ENCODE data around the gene OSBPL6.

The OSBPL6 gene

DNA sequence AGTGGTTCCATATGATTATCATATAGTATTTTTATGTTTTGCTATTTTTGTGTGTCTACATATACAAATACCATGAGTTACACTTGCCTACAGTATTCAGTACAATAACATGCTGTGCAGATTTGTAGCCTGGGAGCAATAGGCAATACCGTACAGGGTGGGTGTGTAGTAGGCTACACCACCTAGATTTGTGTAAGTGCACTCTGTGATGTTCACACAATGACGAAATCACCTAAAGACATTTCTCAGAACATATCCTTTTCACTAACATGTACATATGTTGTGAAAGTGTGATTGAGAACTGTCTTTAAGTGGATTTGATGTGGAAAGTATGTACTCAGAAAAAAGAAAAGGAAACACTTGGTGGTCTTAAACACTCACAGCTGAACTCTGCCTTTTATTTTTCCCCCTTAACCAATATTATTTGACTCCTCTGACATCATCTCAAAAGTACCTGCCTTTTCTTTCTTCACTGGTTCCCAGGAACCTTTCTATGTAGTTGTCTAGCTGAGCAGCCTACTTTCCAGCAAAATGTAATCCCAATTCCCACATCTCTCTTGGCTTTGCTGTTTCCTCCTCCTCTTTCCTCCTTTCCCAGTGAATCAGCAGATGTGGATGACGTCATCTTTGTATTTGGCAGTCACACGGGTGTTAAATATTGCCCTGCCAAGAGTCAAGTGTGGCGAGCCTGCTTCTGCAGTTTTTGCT, 47.7 kb downstream of the OSBPL6 start:
- peak; percentile 90 for DNase-seq (ENCODE audit: low spot score)

DNA sequence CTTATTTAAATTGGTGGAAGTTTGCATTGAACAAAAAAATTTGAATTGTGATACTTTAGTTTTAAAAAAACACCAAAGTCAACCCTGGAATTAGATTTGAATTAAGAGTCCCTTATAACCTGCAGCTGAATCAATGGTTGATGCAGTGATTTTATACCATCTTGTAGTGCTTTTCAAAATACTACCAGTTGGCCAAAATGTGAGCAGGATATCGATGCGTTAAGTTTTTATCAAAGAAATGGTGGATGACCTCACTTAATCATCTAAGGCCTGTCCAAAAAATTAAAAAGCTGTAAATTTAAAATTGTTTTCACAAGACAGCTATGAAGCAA, 48.2 kb downstream of the OSBPL6 start:
- no peak for DNase-seq (ENCODE audit: low spot score)

DNA sequence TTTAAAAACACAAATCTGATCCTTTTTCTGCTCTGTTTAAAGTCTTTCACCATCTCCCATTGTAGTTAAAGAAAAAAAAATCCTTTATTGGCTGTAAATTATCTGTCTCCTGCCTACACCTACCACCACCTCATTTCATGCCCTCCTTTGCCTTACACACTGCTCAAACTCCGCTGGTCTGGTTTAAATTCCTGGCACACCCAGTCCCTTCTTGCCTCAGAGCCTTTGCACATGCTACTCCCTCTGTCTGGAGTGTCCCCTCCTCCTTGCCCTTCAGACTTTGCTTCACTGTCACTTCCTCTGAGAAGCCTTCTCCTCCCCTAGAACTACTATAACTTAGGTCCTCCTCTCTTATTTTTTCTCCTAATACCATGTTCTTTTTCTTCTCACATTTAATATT, 49.6 kb downstream of the OSBPL6 start:
- no peak for DNase-seq (ENCODE audit: low spot score)

DNA sequence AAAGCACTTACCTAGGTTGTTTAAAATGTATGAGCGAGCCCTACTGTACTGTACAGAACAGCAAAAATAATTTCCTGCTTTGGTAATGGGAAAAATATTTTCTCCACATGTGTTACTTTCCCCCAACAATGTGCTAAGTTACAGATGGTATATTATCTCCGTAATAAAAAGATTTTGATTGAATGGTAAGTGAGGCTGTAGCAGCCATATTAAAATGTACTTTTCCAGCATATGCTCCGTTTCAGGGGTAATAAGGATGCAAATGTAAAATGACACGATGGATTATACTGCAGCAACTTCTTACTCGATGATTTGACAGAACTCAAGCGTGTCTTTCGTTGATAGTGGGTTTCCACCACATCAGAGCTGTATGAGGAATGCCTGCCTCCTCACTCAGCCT, 50.5 kb downstream of the OSBPL6 start:
- no peak for DNase-seq (ENCODE audit: low spot score)

GRCh38 chr2:178246696-178247095, 52.4 kb downstream of the OSBPL6 start:
- DNase-seq (ENCODE audit: low spot score): no peak

DNA sequence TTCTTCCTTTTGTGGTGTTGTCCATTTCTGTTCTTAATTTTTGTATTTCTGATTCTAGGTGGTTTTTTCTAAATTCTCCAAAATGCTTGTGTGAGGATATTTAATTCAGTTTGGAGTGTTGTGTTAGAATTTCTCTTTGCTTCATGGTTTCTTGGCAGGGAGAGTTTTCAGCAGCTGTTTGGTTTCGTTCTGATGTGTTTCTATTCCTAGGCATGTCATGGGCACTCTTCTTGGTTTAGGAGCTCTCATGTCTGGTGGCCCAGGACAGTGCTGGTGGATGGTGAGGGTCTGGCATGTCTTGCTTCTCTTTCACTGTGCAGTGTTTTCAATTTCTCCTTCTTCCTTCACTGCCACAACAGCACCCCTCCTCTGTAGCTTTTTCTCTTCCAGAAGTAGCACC, 52.9 kb downstream of the OSBPL6 start:
- DNase-seq (ENCODE audit: low spot score): no peak

DNA sequence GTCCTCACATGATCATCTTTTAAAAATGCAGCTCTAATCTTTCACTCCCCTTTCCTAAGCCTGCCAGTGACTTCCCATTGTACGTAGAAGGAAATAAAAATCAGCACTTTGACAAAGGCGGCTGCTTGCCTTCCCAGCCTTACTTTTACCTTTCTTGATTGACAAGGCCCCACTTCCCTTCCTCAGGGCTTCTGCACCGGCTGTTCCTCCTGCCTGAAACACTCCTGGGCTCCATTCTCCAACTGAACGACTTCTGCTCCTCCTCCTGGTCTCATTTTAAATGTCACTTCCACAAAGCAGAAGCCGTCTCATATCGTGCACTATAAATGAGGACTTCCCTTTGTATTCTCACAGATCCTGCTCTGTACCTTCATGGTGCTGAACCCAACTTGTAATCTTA, 56.1 kb downstream of the OSBPL6 start:
- DNase-seq (ENCODE audit: low spot score): no peak

GRCh38 chr2:178251151-178251955, 57.0 kb downstream of the OSBPL6 start:
- DNase-seq (ENCODE audit: low spot score): no peak

DNA sequence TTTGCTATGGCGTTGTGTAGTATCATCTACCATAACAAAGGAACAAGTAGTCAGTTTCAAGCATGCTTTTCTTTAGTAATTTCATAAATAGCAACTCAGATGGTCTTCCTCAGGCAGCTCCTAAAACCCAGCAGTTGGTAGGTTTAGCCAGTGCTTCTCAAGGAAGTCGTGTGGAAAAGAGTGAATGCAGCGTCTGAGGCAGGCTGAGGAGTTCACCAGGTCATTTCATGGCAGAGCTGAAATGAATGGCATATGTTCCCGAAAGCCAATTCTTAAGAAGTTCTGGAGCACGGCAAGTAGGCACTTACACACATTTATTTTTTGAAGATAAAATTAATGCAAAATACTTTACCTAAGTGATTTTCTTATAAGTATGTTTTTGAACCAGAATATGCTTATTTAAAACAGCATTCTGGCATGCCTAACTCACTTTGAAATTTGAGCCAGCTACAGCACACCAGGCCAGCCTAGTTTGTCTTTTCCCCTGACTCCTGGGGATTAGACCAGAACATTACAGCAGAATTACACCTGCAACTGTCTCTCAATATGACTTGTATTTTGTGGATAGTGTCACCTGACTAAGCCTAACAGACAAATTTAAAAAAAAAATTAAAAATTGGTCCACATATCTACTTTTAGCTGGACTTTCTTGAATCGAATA, 62.2 kb downstream of the OSBPL6 start:
- DNase-seq (ENCODE audit: low spot score): no peak

DNA sequence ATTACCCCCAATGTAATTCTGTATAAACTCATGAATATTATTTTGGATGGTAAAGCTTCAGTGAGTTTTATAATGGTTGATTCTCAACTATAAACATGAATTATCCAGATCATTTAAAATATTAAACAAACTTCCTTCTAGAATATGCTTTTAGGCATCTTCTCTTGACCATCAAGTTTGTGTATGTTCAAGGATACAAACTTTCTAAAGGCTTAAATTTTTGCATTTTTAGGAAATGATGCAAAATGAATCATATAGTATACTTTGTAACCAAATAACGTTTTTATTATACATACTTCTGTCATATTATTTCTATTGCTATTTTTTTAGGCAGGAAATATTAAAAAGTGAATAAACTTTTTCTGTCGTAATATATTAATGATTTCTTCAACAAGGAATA, 62.8 kb downstream of the OSBPL6 start:
- DNase-seq (ENCODE audit: low spot score): no peak

GRCh38 chr2:178258916-178259315, 64.6 kb downstream of the OSBPL6 start:
- no peak for DNase-seq (ENCODE audit: low spot score)

- DNase-seq (ENCODE audit: low spot score): no peak
Measured at GRCh38 chr2:178263159-178263860, 69.0 kb downstream of the OSBPL6 start.

GRCh38 chr2:178264211-178264610, 69.9 kb downstream of the OSBPL6 start:
- no peak for DNase-seq (ENCODE audit: low spot score)

GRCh38 chr2:178265851-178266250, 71.5 kb downstream of the OSBPL6 start:
- DNase-seq (ENCODE audit: low spot score): no peak

GRCh38 chr2:178266445-178266844, 72.1 kb downstream of the OSBPL6 start:
- DNase-seq (ENCODE audit: low spot score): no peak

DNA sequence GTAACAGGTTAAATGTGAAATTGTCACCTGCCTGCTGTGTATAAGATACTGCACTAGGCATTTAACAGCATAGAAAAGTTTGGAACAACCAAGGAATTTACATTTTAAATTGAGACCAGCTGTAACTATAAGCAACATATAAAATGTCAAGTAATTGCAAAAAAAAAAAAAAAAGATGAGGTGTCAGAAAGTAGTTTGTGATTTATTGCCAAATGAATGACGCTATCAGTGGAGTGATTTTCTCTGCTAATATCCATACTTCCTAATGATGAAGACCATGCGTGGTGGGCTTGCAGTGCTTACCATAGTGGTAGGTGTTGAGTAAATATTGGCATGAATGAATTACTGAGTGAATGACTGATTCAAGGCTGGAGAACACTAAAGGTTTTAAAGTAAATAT, 73.3 kb downstream of the OSBPL6 start:
- DNase-seq (ENCODE audit: low spot score): no peak

GRCh38 chr2:178268435-178268834, 74.1 kb downstream of the OSBPL6 start:
- DNase-seq (ENCODE audit: low spot score): no peak

DNA sequence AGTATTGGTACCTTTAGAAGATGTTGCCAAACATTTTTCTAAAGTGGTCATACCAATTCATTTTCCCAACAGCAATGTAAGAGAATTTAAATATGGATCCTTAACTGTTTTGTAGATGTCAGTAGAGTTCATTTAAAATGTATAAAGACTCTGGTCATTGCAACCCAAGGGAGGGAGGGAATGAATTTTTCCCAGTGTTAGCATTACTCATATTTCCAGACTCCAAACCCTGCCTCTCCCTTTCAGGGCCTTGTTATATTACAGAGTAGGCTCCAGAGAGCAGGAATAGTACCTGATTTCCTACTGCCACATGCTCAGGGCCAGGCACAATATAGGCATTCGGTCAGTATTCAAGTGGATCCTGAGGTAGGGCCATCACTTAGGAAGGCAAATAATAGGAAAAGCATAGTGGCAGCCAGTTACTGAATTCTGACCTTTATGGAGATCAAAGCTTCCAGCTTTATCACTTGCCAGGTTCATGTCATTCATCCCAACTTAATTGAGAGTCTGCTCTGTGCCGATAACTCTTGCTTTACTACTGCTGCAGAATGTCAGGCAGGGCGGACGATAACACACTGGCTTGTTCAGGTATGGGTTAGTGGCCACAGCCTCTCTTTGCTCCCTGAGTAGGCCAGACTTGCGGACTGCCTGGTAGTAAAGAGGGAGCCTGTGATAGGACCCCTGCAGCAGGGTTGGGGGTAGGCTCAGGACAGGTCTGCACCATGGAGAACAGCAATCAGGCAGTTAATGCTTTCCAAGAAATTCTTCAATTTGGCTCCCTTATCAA, 75.3 kb downstream of the OSBPL6 start:
- no peak for DNase-seq (ENCODE audit: low spot score)

GRCh38 chr2:178270338-178270737, 76.0 kb downstream of the OSBPL6 start:
- no peak for DNase-seq (ENCODE audit: low spot score)

- DNase-seq (ENCODE audit: low spot score): no peak
Measured at GRCh38 chr2:178271094-178271493, 76.8 kb downstream of the OSBPL6 start.

DNA sequence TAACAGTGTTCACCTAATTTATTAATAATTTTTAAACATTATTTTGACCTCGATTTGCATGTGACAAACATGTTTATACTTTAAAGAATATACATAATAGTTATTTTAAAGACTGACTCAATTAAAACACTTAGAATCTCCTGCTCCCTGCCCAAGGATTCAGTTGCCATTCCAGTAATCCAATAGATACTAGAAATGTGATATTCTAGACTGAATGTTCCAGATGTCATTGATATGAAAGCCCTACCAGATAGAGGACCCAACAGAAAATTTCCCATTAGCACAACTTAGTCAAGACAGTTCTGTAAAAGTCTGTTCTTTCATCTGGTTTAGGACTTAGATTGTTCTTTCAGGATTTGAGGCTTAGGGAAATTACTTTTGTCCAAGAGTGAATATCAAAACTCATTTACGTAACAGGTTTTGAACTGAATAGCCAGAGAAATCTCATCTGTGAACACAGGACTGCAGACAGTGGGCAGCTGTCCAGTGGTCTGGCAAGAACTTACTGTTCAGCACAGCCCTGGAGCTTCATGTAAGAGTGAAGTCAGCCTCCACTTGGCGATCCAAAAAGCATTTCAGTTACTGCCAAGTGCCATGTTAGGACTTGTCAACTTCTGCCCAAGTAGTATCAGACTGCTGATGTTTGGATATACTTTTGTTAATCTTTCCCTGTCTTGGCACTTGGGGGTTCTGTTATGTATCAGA, 77.5 kb downstream of the OSBPL6 start:
- peak; percentile 63 for DNase-seq (ENCODE audit: low spot score)

Data from AG08395 (cell line).